Kidney (tissue), 19 donors: ENCODE measurements around the gene UPK3BL2. TPM values are rescaled to one million over a fixed set of nuclear protein-coding genes. Genes with fewer than 3 reads are reported as not detected.
"Not testable (repeated sequence)": the region's sequence is repeated elsewhere in the genome, so short reads cannot be mapped to it uniquely, and the experiment has no call there.

Source experiments
- DNase-seq, 5 donors: peaks; one replicate each; pipeline ENCODE4 v3.0.0-alpha.2; 2013 to 2020
- FAIRE-seq: peaks from 2 replicates; lab custom pipeline; 2012; peaks lifted over from hg19 to GRCh38; lab: Jason Lieb, UNC
- H3K27ac ChIP-seq, 2 donors: one replicate each; pipeline ENCODE4 v1.7.0; 2013; ENCODE audit warnings: low read depth in 2 of 2, low read length in 2 of 2, inconsistent platforms in 1 of 2
- H3K27me3 ChIP-seq: one replicate; pipeline ENCODE4 v1.7.1; 2013; ENCODE audit warnings: low read length, inconsistent platforms; ENCODE audit not compliant: control insufficient read depth, insufficient read depth
- H3K36me3 ChIP-seq, 3 donors: one replicate each; pipeline versions ENCODE4 v1.7.0 to v1.7.1; 2013; ENCODE audit warnings: low read length in 3 of 3, control low read depth in 1 of 3, inconsistent platforms in 1 of 3; ENCODE audit not compliant: insufficient read depth in 3 of 3, control insufficient read depth in 2 of 3
- H3K4me1 ChIP-seq, 3 donors: one replicate each; pipeline versions ENCODE4 v1.7.0 to v1.7.1; 2013; ENCODE audit warnings: low read length in 3 of 3, inconsistent platforms in 1 of 3, low read depth in 1 of 3; ENCODE audit not compliant: control insufficient read depth in 2 of 3, insufficient read depth in 2 of 3
- H3K4me3 ChIP-seq, 3 donors: one replicate each; pipeline versions ENCODE4 v1.7.0 to v1.8.1; 2013; ENCODE audit warnings: low read length in 3 of 3, control low read depth in 1 of 3, inconsistent platforms in 1 of 3
- H3K9ac ChIP-seq, 3 donors: one replicate each; pipeline versions ENCODE4 v1.7.0 to v1.7.1; 2013; ENCODE audit warnings: low read length in 3 of 3, control low read depth in 1 of 3, inconsistent platforms in 1 of 3
- H3K9me3 ChIP-seq, 3 donors: one replicate each; pipeline versions ENCODE4 v1.7.0 to v1.7.1; 2013; ENCODE audit warnings: low read length in 3 of 3, control low read depth in 1 of 3, inconsistent platforms in 1 of 3; ENCODE audit not compliant: control insufficient read depth in 2 of 3, insufficient read depth in 1 of 3
- intact Hi-C: fragments of 100-400 bp; cut with DNase I; formaldehyde crosslinking; loops from one replicate; pipeline ENCODE4 v1.11.1; 2022
- long read RNA-seq, 10 donors: library from polyadenylated mRNA in 1 of 10; unstranded in 1 of 10; transcript quantifications; one replicate each; pipeline ENCODE4 v2.0.0 and lab custom pipeline, GENCODE V29; 2021 to 2026
- polyA plus RNA-seq: library from polyadenylated mRNA; stranded (reverse); fragments of 350-450 nt; fragmentation: Illumina TruSeq; extraction: RNeasy Lipid Tissue Mini Kit (QIAGEN cat#74804); gene quantifications from one replicate; pipeline ENCODE4 v1.2.3, GENCODE V29; 2014; ENCODE audit warnings: low read depth, low replicate concordance; ENCODE audit not compliant: insufficient read depth
- total RNA-seq: library from RNA; stranded (reverse); fragmentation: NEBNext Ultra II Directional; extraction: Animal tissue kit (Norgen Biotek cat#: 25700); gene quantifications from one replicate; pipeline ENCODE4 v1.2.1, GENCODE V29; 2021
- donor health status: control.
- donor health status: control.
- donor health status: DM: yes; HTN: yes; CAD: no.
- donor health status: Normal renal cell carcinoma (clear cell type).

The UPK3BL2 gene
- total RNA-seq (21.6 TPM), polyA plus RNA-seq (6.8 TPM)
- long read RNA-seq, donor 1: 0 reads
- long read RNA-seq, donor 2: 0 reads
- long read RNA-seq, donor 3: 0 reads
- long read RNA-seq, donor 4, transcript AC093668.3-201 (6 exons, 1,005 nt): major isoform, 6 of 6 reads
- long read RNA-seq, donor 4, partial matches to known transcripts: 0 of 6 reads
- long read RNA-seq, donor 4, other reads (novel, unspliced or antisense): 0 of 6 reads
- long read RNA-seq, donor 5: 0 reads
- long read RNA-seq, donor 6: 0 reads
- long read RNA-seq, donor 7: 0 reads
- long read RNA-seq, donor 8: 0 reads
- long read RNA-seq, donor 9: 0 reads
- long read RNA-seq, donor 10: 0 reads

DNA sequence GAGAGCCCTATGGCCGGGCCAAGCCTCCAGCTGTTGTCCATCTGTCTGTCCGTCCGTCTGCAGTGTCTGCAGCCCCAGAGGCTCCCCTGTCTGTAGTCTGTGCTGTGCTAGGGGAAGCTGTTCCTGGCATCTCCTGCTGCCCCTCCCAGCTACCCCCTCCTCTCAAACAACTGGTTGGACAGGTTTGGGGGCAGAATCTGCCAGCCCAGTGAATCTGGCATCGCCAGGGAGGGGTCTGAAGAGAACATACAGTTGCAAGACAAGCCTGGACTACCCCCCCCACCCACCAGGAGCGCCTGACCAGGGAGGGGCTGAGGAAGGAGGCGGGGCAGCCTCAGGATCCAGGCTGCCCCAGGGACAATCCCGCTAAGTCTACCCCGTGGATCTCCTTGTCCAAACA lies at the start of gene UPK3BL2:
UPK3BL2 (minus strand) TSS at position 101 of the 400 bp plus-strand sequence; CDS start at position 41, 60 bp downstream.
- H3K9ac ChIP-seq, intact Hi-C loops, H3K4me1 ChIP-seq, H3K36me3 ChIP-seq, FAIRE-seq, DNase-seq, H3K27ac ChIP-seq, H3K4me3 ChIP-seq, H3K27me3 ChIP-seq, H3K9me3 ChIP-seq: not testable (repeated sequence)

DNA sequence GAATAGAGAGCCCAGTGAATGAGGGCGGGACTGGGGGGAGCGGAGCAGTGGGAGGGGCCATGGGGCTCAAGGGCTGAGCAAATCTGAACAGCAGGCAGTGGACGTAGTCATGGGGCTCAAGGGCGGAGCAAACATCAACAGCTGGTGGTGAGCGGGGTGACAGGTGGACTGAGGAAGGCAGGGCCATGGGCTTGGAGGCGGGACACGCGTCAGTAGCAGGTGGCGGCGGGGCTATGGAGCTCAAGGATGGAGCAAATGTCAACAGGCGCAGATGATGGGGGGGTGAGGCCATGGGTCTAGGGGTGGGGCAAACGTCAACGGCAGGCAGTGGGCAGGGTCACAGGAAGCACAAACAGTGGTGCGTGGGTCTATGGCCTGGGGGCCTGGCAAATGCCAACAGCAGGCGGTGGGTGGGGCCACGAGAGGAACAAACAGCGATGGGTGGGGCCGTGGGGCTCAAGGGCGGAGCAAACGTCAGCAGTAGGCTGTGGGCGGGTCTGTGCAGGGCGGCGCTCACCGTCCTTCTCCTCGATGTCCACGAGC lies 49.1 kb upstream of the UPK3BL2 start:
- peak in 1 of 5 donors; percentile 89 for DNase-seq
- H3K9me3 ChIP-seq, H3K4me3 ChIP-seq, H3K36me3 ChIP-seq, FAIRE-seq, intact Hi-C loops, H3K4me1 ChIP-seq, H3K9ac ChIP-seq, H3K27me3 ChIP-seq, H3K27ac ChIP-seq: not testable (repeated sequence)

- H3K9me3 ChIP-seq, DNase-seq, FAIRE-seq, H3K27me3 ChIP-seq, H3K9ac ChIP-seq, H3K4me1 ChIP-seq, H3K4me3 ChIP-seq, H3K27ac ChIP-seq, intact Hi-C loops, H3K36me3 ChIP-seq: not testable (repeated sequence)
Measured at GRCh38 chr7:102589857-102590256, 46.4 kb upstream of the UPK3BL2 start.

- intact Hi-C loops, H3K4me3 ChIP-seq, H3K27me3 ChIP-seq, FAIRE-seq, H3K9me3 ChIP-seq, H3K27ac ChIP-seq, H3K36me3 ChIP-seq, DNase-seq, H3K4me1 ChIP-seq, H3K9ac ChIP-seq: not testable (repeated sequence)
Measured at GRCh38 chr7:102583495-102583894, 40.0 kb upstream of the UPK3BL2 start.

GRCh38 chr7:102581722-102582121 lies 38.2 kb upstream of the UPK3BL2 start:
- H3K36me3 ChIP-seq, H3K4me1 ChIP-seq, FAIRE-seq, H3K27ac ChIP-seq, H3K9me3 ChIP-seq, H3K9ac ChIP-seq, H3K4me3 ChIP-seq, intact Hi-C loops, DNase-seq, H3K27me3 ChIP-seq: not testable (repeated sequence)

DNA sequence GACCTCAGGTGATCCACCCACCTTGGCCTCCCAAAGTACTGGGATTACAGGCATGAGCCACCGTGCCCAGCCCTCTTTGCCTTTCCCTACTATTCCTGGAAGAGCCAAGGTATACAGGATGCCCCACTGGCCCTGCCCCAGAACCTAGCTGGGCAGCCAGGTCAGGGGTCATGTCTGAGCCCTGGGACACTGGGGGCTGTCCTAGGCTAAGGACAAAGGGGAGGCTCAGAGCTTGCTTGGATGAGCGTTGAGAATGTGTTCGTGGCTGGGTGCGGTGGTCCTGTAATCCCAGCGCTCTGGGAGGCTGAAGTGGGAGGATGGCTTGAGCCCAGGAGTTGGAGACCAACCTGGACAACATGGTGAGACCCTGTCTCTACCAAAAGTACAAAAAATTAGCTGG lies 35.0 kb upstream of the UPK3BL2 start:
- H3K27ac ChIP-seq, FAIRE-seq, intact Hi-C loops: not testable (repeated sequence)

DNA sequence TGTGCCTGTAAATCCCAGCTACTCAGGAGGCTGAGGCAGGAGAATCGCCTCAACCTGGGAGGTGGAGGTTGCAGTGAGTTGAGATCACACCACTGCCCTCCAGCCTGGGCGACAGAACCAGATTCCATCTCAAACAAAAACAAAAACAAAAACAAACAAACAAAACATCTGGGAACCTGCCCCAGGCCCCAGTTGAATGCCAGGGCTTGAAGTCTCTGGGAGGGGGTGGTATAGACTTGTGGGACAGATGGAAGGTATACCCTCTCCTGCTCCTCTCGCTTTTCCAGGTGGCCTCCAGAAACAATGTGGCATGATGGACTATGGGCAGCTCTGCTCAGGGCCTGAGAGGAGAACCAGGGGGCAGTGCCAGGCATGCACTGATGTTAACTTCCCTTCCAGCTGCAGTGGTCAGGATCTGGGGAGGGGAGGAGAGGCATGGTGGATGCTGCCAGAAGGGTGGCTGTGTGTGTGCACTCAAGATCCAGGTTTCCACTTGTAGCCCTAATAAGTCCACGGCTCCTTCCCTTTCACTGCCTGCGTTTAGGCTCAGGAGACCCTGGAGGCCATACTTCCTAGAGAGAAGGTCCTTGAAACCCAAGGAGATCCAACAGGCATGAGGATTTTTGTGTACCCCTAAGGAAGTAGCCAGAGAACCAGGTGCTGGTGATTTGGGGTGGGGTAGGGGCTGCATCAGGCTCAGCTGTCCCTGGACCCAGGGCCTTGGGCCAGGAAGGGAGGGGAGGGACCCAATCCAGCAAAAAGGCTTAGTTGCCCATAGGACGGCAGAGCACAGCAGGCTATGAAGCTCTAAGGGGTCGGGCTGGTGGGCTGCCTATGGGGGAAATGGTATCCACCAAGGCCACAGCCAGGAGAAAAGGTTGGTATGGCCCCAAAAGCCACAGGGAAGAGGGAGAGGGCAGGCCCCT lies 34.1 kb upstream of the UPK3BL2 start:
- H3K27me3 ChIP-seq, FAIRE-seq, DNase-seq, intact Hi-C loops, H3K9me3 ChIP-seq, H3K27ac ChIP-seq, H3K4me1 ChIP-seq, H3K36me3 ChIP-seq, H3K4me3 ChIP-seq, H3K9ac ChIP-seq: not testable (repeated sequence)

More for the DNA sequence above, 35.0 kb upstream of the UPK3BL2 start:
- not testable (repeated sequence) for H3K4me3 ChIP-seq, H3K9me3 ChIP-seq, H3K36me3 ChIP-seq, H3K9ac ChIP-seq, H3K27me3 ChIP-seq, H3K4me1 ChIP-seq
- peak in 1 of 5 donors; percentile 47 for DNase-seq

DNA sequence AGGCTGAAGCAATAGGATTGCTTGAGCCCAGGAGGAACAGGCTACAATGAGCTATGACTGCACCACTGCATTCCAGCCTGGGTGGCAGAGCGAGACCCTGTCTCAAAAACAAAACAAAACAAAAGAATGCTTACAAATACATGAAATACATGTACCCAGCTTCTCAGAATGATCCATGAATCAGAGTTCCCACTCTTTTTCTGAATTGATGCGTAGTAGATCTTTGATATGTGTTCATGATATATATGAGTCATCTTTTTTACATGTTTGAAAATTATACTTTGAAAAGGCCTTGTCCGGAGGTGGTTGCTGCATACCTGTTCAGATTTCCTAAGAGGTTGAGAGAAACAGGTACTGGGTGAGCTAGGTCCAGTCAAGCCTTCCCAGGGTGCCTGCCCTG lies 32.9 kb upstream of the UPK3BL2 start:
- DNase-seq, FAIRE-seq, H3K9ac ChIP-seq, H3K27me3 ChIP-seq, intact Hi-C loops, H3K9me3 ChIP-seq, H3K4me1 ChIP-seq, H3K4me3 ChIP-seq, H3K27ac ChIP-seq, H3K36me3 ChIP-seq: not testable (repeated sequence)
